Lung (tissue), 12 donors: ENCODE results near the gene TNC. TPM values are rescaled to one million over a fixed set of nuclear protein-coding genes. Genes with fewer than 3 reads are reported as not detected.

Source experiments
- ATAC-seq: fragments of 200-7000 bp; cut with Tn5 transposase; one replicate; pipeline ENCODE4 v1.9.1; 2020; ENCODE audit warnings: moderate number of reproducible peaks; ENCODE audit not compliant: insufficient read depth, low FRiP score
- DNase-seq, 3 donors: peaks; one replicate each; pipeline ENCODE4 v3.0.0-alpha.2; 2013 to 2017
- H3K27ac ChIP-seq, 2 donors: one replicate each; pipeline ENCODE4 v1.5.1; 2013; ENCODE audit warnings: mild to moderate bottlenecking in 2 of 2, moderate library complexity in 2 of 2, control low read depth in 1 of 2, inconsistent platforms in 1 of 2, low read depth in 1 of 2, low read length in 1 of 2
- H3K27me3 ChIP-seq, 3 donors: one replicate each; pipeline ENCODE4 v1.5.1; 2013; ENCODE audit warnings: low read length in 2 of 3; ENCODE audit not compliant: control insufficient read depth in 3 of 3, insufficient read depth in 3 of 3
- H3K36me3 ChIP-seq, 4 donors: one replicate each; pipeline ENCODE4 v1.5.1; 2013; ENCODE audit warnings: low read length in 4 of 4, mild to moderate bottlenecking in 1 of 4, moderate library complexity in 1 of 4; ENCODE audit not compliant: control insufficient read depth in 4 of 4, insufficient read depth in 4 of 4
- H3K4me1 ChIP-seq, 5 donors: one replicate each; pipeline ENCODE4 v1.5.1; 2013; ENCODE audit warnings: low read length in 5 of 5, mild to moderate bottlenecking in 2 of 5, moderate library complexity in 1 of 5; ENCODE audit not compliant: control insufficient read depth in 5 of 5, insufficient read depth in 5 of 5
- H3K4me3 ChIP-seq: one replicate; pipeline ENCODE4 v1.5.1; 2013; ENCODE audit warnings: mild to moderate bottlenecking, control low read depth, moderate library complexity
- H3K9ac ChIP-seq, 2 donors: one replicate each; pipeline ENCODE4 v1.5.1; 2013; ENCODE audit warnings: low read length in 2 of 2, control low read depth in 1 of 2; ENCODE audit not compliant: insufficient read depth in 1 of 2
- H3K9me3 ChIP-seq, 4 donors: one replicate each; pipeline ENCODE4 v1.5.1; 2013; ENCODE audit warnings: low read length in 3 of 4, mild to moderate bottlenecking in 1 of 4, moderate library complexity in 1 of 4; ENCODE audit not compliant: control insufficient read depth in 4 of 4, insufficient read depth in 3 of 4
- WGBS, 2 donors: extraction: QIAGEN DNeasy Blood & Tissue Kit; methylation state at CpG; one replicate each; pipeline ENCODE4 v1.1.7; 2013; 5-methylcytosine and 5-hydroxymethylcytosine counted together
- polyA plus RNA-seq, 2 donors: library from polyadenylated mRNA; stranded (reverse); fragments of 200-250 nt; gene quantifications; one replicate each; pipeline ENCODE4 v1.2.1, GENCODE V29; 2013
- total RNA-seq, 2 donors: library from RNA; depleted of rRNA in 1 of 2; stranded (reverse); fragments of >200 nt in 1 of 2; gene quantifications; one replicate each; pipeline ENCODE4 v1.2.1, GENCODE V29; 2014 to 2021
- TF ChIP-seq, protein P1 (sequence below): IDR thresholded peaks from 2 replicates; pipeline ENCODE4 v1.5.1; 2012; ENCODE audit warnings: mild to moderate bottlenecking; ENCODE audit errors: control extremely low read depth, extremely low read depth
- donor health status: control.
- donor health status: control.
- donor health status: Bipolar disorder and iron deficiency.
- donor health status: healthy.
- donor health status: DM: yes; HTN: yes; CAD: no.

TNC gene
- total and polyA plus RNA-seq, 4 donors = 3.9 to 242 (median 80.5) TPM

DNA sequence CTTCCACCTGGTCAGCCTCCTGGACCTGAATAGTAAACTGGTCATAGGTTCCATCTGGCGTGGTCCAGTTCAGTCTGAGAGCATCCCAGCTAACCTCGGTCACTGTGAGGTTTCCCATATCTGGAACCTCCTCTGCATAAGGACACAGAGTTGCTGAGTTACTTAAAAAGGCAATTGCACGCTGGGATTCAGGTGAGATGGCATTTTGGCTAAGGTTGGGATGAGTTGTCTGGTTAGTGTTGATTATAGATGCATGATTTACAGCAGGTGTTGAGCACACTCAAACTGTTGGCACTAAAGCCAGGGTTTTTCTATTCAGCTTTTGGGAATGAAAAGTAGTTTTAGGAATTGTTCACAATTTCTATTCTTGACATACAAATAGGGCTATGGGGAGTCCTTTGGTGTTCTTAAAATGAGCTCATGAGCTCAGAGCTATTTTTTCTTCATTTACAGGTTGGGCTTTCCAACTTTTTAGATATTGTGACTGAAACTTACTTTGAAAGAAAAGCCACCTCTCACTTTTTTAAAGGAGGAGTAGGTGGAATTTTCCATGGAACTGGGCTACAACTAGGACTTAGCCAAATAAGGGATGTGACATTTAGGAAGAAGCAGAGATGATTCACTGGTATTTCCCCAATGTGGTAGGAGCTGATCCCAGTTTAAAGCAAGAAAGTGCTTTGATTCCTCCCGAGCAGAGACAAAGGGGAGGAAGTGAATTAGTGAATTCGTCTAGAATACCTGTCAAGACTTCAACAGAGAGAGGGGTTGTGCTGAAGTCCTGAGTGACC, 54.7 kb downstream of the TNC start:
- peaks cover 0 to 5% (median 0%) of the 10 kb centered on the region in 5 donors for H3K4me1 ChIP-seq
- TF ChIP-seq, protein P1, sequence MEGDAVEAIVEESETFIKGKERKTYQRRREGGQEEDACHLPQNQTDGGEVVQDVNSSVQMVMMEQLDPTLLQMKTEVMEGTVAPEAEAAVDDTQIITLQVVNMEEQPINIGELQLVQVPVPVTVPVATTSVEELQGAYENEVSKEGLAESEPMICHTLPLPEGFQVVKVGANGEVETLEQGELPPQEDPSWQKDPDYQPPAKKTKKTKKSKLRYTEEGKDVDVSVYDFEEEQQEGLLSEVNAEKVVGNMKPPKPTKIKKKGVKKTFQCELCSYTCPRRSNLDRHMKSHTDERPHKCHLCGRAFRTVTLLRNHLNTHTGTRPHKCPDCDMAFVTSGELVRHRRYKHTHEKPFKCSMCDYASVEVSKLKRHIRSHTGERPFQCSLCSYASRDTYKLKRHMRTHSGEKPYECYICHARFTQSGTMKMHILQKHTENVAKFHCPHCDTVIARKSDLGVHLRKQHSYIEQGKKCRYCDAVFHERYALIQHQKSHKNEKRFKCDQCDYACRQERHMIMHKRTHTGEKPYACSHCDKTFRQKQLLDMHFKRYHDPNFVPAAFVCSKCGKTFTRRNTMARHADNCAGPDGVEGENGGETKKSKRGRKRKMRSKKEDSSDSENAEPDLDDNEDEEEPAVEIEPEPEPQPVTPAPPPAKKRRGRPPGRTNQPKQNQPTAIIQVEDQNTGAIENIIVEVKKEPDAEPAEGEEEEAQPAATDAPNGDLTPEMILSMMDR = no peak
- no peak overlapping the region for H3K27ac ChIP-seq
- H3K9me3 ChIP-seq = peaks cover 0 to 2% (median 0%) of the 10 kb centered on the region in 4 donors
- DNase-seq (no peak), ATAC-seq (no peak)
- no peak overlapping the region for H3K9ac ChIP-seq
- no peaks in the 10 kb centered on the region for H3K27me3 ChIP-seq
- no peak overlapping the region for H3K4me3 ChIP-seq
- 82 to 92% methylated on average over 5 of the region's 5 CpGs for WGBS, 2 donors
- H3K36me3 ChIP-seq = peaks cover 0 to 3% (median 0%) of the 10 kb centered on the region in 4 donors

DNA sequence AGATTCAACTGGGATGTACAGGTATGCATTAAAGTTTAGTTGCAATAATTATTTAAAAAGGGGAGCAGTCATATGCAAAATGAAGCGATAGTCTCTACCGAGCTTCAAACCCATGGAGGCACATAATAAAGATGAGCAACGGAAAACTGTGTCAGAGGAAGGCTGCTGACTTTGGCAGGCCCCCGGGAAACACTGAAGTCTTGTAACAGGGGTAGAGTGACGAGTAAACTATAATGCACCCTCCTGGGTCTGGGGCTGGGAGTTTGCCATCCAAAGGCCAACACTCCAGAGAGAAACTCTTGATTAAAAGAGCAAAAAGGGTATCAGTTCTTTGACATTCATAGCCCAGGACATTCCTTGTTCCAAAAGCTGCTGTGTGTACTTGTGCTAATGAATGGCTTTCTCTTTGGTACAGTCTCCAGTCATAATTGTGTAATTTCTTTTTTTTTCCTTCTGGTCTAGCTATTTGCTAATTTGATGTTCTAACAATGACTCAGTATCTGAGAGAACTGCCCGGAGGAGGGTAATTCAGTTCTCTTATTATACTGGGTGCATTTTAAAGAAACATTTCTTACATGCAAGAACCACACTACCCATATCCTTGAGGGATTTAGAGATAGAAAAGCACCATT, 59.2 kb downstream of the TNC start:
- H3K4me1 ChIP-seq = no peaks in the 10 kb centered on the region
- H3K9ac ChIP-seq = no peak overlapping the region
- peaks cover 0 to 3% (median 0%) of the 10 kb centered on the region in 4 donors for H3K36me3 ChIP-seq
- no peaks in the 10 kb centered on the region for H3K27me3 ChIP-seq
- no peak overlapping the region for H3K4me3 ChIP-seq
- TF ChIP-seq, protein P1 = no peak
- DNase-seq (no peak), ATAC-seq (peak; percentile 22)
- 80 to 84% methylated on average over 6 of the region's 6 CpGs for WGBS, 2 donors
- H3K27ac ChIP-seq = no peak overlapping the region
- peaks cover 0 to 2% (median 0%) of the 10 kb centered on the region in 4 donors for H3K9me3 ChIP-seq

GRCh38 chr9:115058175-115058574, 59.8 kb downstream of the TNC start:
- WGBS, 2 donors = 86 to 88% methylated on average over 2 of the region's 2 CpGs
- no peak for ATAC-seq
- Histone ChIP-seq H3K36me3 (peaks cover 0 to 3% (median 0%) of the 10 kb centered on the region in 4 donors), H3K27me3 (no peaks in the 10 kb centered on the region), H3K4me1 (no peaks in the 10 kb centered on the region), H3K4me3 (no peak overlapping the region), H3K9ac (no peak overlapping the region), H3K27ac (no peak overlapping the region), H3K9me3 (peaks cover 0 to 2% (median 0%) of the 10 kb centered on the region in 4 donors)
- DNase-seq = no peak
- TF ChIP-seq, protein P1 = no peak
